HG02973 (cell line): Measurements from ENCODE around the gene ADAMTSL3.
"Not testable (repeated sequence)": the region's sequence is repeated elsewhere in the genome, so short reads cannot be mapped to it uniquely, and the experiment has no call there.

Experiments used
- ATAC-seq: cut with Tn5 transposase; IDR thresholded peaks from one replicate; pipeline ENCODE4 v1.9.1; 2021; ENCODE audit warnings: moderate library complexity; ENCODE audit not compliant: unreplicated experiment

Gene ADAMTSL3

DNA sequence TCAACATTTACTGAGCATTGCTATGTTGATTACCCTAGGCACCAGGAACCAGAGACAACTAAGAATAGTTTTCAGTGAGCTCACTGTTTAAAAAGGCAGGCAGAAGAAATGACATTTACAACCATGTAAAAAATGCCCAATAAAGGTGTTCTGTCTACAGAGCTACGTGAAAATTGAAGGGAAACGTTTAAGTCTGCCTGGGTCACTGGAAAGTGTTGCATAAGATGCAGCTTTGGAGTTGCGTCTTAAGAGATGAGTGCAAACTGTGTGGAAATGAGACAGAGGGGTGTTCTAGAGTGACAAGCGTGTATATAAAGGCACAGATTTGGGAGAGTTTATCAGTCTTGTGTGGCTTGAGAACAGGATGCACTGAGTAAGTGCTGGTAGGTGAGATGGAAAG, 303.0 kb downstream of the ADAMTSL3 start:
- no peak for ATAC-seq

DNA sequence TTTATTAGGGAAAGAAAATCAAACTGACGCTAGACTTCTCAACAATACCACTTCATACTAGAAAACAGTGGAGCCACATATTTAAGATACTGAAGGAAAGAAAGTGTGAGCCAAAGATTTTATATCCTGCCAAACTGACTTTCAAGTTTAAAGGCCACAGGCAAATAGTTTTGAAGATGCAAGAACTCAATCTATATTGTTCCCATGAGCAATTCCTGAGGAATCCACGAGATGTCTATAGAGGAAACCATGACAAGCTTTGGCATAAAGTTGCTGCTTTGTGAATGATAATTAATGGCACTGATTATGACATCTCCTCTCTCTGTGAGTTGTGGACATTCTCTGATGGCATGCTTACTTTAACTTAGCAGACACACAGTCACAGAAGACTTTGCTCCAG, 305.6 kb downstream of the ADAMTSL3 start:
- ATAC-seq = no peak

DNA sequence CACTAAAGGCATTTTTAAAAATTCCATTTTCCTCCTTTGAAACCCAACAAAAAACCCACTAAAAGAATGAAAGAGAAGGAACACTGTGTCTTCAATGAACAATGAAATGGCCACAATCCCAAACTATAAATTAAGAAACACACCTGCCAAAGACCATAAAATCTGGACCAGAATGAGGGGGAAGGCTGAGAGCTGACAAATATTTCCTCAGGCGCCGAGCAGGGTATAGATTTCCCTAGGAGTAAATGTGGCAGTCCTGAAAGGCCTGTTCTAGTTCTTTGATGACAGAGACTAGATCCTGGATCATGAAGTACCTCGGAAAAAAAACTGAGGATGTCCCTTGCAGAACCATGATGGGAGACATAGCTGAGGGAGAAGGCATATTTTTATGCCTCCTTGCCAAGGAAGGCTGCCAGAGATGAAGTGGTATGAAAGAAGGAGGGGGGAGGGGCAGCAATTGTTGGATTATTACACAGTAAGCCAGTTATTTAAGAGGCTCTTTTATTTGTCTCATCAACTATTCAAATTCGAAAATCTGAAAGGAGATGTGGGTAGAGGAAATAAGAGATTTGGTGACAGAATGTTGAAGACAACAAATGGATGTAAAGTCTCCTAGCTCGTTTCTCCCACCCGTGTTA, 306.4 kb downstream of the ADAMTSL3 start:
- no peak for ATAC-seq

DNA sequence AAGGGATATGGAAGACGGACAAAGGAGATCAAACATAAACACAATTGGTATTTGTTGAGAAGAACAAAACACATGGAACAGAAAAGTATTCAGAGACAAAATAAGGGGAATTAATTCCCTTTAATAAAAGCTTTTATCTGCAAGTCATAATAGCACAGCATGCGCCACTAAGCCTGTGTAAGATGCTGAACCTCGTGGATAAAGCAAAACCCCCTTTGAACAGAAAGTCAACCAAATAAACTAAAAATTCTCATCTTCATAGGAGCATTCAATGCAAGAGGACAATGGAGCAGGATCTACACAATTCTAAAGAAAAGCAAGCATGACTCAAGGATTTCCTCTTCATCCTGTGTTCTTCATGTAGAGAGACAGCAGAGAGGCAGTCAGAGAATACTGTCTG, 307.4 kb downstream of the ADAMTSL3 start:
- ATAC-seq = no peak

DNA sequence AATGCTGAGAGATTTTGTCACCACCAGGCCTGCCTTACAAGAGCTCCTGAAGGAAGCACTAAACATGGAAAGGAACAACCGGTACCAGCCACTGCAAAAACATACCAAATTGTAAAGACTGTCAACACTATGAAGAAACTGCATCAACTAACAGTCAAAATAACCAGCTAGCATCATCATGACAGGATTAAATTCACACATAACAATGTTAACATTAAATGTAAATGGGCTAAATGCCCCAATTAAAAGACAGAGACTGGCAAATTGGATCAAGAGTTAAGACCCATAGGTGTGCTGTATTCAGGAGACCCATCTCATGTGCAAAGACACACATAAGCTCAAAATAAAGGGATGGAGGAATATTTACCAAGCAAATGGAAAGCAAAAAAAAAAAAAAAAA, 311.0 kb downstream of the ADAMTSL3 start:
- not testable (repeated sequence) for ATAC-seq

DNA sequence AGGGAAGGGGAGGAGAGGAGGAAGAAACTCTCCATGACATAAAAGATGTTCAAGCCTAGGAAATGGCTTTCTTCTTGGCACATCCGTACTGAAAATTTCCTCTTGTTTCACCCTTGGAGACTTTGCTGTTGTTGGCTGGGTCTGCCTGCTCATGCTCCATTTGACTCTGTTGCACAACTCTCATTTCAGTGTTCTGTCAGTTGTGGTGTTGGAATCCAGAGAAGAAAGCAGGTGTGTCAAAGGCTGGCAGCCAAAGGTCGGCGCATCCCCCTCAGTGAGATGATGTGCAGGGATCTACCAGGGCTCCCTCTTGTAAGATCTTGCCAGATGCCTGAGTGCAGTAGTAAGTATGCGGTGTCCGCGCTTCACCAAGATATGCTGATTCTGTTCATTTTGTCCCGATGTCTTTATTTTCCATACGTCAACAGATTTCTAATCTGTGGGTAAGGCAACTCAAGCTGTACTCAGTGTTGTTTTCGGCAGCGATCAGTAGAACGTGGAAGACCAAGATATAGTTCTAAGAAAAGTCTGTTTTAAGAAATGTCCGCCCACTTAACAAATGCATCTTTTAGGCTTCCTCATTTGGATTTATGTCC, 316.5 kb downstream of the ADAMTSL3 start:
- no peak for ATAC-seq

DNA sequence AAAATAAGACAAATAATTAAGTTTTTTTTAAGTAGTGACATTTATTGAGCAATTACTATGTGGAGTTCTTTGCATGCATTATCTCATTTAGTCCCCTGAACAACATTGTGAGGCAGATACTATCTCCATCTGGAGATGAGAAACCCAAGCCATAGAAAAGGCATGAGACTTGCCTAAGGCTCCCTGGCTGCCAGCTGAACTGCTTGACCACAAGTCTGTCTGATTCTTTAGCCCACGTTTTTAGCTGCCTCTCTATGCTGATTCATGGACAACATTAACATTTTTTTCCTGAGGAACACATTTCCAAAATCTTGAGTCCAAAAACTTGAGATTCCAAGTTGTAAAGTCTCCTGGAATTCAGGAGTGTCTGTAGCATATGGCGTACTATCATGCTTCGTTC, 318.1 kb downstream of the ADAMTSL3 start:
- no peak for ATAC-seq

DNA sequence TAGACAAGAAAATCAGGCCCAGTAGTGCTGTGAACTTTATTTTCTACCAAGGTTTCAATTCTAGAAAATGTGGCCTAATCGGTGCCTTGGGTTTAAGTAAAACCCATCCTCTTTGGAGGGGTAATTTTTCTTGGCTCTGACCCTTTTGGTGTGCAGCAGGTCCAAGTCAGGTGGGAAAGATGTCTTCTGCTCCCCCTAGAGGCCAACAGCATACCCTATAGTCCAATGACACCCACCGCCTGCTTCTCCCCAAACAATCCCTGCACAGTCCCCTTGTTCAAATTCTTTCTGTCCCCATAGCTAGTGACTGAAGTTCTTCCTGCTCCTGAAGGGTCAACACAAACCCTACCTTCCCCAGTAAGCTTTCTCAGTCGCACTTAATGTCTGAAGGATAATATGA, 319.9 kb downstream of the ADAMTSL3 start:
- no peak for ATAC-seq

DNA sequence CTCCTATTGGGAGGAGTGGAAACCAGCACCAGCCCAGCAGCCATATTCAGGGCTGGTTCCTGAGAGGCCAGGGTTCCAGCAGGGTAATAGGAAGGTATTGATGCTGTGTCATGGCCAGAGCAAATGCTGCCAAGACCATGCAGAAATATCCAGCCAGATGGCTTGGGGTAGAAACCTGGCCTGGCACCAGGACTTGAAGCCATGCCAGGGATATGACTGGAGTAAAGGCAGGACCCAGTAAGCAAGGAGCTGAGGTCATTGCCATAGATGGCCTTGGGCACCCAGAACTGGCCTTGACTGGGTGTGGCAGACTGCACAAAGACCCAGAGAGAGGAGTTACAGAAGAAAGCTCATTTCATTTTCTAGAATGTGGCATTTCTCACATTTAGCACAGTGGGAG, 324.1 kb downstream of the ADAMTSL3 start:
- ATAC-seq = no peak

DNA sequence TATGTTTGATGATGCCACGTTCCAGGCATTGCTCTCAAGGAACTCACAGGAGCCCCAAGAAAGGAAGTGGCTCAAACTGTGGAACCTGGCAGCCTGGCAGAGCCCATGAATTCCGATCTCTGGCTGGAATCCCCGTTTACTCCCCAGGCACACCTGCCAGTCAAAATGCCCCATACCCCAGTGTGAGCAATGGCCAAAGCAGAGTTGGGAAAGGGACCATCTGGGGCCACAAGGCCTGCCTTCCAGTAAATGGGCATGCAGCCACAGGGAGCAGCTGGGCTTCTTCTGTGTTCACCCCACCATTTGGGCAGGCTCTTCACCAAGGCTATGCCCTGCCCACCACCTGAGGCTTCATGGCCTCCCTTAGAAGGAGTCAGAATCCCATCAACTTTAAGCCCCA, 324.7 kb downstream of the ADAMTSL3 start:
- ATAC-seq = no peak

DNA sequence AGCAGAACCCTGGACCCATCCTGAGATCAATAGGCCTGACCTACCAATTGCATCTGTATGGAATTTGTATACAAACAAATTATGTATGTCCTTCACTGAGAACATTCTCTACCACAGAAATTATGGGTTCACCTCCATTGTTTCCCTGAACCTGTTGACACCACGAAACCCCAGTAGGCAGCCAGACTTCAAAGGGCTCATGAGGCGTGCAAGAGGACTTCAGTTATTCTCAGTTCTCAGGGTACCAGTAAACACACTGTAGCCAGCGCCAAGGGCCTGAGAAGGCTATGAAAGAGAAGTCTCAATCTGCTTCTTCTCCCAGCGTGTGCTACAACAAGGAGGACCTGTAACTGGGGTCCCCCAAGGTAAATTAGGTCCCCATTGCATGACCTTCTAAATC, 326.7 kb downstream of the ADAMTSL3 start:
- no peak for ATAC-seq

DNA sequence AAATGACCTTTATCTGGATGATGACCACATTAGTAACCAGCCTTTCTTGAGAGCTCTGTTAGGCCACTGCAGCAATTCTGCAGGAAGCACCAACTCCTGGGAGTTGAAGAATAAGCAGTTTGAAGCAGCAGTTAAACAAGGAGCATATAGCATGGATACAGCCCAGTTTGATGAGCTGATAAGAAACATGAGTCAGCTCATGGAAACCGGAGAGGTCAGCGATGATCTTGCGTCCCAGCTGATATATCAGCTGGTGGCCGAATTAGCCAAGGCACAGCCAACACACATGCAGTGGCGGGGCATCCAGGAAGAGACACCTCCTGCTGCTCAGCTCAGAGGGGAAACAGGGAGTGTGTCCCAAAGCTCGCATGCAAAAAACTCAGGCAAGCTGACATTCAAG, 328.8 kb downstream of the ADAMTSL3 start:
- ATAC-seq = no peak

DNA sequence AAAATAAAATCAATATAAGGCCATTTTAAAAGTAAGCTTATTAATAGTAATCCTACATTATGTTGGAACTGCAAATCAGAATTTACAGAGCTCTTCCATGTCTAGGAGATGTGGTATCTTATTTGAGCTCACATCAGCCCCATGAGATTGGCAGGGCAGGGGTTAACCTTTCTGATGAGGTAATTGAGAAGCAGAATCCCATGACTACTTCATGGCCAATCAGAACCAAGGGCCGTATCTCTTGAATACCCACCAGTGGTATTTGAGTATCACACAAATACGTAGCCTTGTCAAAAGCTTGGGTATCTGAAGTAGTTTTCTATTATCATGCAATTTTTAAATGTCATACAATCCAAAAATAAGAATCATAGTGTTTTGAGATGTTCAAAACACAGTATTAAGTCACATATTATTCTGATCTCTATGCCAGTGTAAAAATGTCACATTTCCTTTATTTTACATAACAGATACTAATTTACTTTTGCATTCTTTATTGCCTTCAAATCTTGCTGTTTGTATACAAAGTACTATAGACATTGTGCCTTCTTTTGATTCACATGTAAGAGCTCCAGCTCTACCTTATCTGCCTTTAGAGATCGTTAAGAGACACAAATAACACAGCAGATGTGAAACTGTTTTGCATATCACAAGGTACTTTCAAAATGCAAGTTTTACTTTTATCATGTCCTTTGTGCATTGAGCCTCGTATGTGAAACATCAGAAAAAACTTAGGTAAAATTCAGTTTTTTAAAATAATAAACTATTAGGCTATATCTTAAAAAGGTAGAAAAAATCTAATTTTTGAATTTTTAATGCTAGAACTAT, 329.9 kb downstream of the ADAMTSL3 start:
- peak; percentile 84 for ATAC-seq

DNA sequence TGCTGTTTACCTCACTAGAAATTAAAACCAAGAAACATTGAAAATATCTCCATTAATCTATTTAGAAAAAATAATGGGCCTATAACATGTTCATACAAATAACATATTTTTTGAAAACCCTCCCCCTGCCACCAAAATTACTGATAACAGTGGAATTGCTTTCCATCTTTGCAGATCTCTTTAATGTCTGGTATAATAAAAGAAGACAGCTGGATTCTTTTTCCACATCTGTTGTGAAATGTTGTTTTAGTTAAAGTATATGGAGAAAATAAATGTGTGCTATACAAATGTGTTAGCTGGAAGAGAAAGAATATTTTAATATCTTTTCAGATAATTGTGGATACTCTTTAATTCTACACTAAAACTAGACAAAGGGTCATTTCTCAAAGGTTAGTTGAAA, 330.7 kb downstream of the ADAMTSL3 start:
- ATAC-seq = no peak

DNA sequence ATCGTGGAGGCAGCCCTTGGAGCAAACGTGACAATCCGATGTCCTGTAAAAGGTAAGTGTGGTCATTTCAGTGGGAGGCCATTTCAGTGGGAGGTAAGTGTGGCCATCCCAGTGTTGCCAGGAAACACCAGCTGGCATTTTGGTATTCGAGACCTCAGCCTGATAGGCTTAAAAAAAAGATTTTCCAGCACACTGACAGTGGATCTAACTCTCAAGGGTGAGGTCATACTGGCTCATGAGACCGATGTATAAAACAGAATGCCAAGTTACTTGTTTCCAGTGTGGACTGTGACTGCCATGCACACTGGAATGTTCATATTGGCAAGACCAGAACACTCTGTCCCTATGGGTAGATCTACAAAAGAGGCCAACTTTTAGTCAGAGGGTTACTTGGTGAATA, 337.2 kb downstream of the ADAMTSL3 start:
- no peak for ATAC-seq

DNA sequence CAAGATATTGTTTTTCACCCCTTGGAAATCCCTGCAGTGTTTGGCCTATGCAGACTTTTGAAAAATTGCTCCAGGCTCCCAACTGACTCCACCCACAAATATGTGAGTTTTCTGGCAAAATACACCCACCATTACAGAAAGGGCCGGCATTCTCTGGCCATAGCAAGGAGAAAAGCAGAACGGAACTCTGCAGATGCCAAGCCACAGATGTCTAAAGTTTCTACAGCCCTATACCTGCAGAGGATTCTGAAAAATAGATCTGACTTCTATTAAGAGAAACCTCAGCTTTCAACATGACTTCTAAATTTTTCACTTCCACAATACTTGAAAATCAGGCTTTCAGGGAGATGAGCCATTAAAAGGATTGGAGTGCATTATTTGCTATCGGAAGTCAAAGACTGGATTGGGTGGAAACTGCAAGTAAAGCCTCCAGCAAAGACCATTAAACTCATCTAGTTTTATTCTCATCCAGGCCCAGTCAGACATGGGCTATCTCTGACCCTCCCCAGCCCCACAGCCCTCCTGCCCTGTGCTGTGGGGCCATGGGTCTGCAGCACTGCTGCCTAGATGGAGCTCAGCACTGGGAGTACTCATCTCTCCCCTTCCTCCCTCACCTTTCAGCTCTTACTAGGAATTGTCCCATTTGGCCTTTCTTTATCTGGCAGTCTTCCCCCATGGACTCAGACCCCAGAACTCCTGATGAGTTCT, 338.6 kb downstream of the ADAMTSL3 start:
- ATAC-seq = peak; percentile 66

DNA sequence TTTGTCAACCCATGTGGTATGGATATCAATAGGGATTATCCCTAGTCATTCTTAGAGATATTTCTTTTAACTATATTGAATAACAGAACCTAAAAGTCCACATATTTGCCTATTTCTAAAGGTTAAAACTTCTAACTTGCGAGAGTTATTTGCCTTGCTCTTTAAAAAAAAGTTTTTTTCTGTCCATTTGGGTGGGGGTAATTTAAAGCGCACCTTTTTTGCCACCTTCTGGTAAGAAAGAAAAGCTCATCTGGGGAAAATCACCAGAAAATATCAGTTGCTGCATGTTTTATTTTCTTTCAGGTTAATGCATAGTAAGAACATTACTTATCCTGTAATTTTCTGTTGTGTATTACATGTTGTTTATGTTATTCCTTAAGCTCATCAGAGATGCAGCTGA, 339.7 kb downstream of the ADAMTSL3 start:
- no peak for ATAC-seq

DNA sequence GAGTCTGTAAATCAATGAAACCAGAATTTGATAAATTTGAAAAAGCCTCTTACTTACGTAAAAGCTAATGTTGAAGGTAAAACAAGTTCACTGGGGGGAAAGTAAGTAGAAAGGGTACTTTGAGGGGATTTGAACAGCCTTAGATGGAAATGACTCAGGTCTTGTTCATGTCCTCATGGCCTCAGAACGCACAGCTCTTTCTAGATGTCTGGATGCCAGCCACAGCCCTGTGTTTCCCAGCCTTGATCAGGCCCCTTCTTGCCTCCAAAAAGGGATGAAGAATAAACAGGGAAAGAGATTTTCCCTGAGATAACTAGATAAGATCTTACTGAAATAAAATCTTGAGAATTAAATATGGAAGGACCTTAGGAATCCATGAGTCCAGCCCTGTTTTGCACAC, 344.6 kb downstream of the ADAMTSL3 start:
- no peak for ATAC-seq

DNA sequence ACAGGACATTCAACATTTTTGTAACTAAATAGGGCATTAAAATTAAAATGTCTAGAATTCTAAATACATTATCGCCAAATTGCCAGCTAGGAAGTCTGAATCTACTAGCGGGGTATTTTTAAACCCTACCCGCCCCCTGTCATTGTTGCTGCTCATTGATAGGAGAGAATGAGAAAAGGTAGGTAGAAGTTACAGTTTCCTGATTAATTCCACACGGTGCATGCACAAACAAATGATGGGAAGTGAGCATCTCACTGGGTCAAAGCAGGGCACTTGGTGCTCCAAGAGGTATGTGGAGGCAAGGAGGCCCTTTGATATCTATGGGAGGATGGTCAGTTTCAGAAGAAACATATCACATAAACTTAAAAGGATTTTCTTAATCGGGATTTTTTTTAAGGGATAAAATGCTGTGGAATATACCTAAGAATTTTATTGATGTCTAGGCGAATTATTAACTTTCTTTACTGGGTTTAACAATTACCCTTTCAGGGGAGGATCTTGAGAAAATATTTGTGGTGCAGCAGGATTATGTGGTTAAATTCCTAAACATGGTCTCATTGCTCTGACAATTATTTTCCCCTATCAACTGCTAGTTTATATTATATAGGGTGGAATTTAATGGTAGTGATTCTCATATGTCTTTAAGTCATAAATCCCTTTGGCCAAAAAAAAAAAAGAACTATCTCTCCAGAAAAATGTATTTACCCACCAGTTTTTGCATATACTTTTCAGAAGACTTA, 345.6 kb downstream of the ADAMTSL3 start:
- no peak for ATAC-seq

DNA sequence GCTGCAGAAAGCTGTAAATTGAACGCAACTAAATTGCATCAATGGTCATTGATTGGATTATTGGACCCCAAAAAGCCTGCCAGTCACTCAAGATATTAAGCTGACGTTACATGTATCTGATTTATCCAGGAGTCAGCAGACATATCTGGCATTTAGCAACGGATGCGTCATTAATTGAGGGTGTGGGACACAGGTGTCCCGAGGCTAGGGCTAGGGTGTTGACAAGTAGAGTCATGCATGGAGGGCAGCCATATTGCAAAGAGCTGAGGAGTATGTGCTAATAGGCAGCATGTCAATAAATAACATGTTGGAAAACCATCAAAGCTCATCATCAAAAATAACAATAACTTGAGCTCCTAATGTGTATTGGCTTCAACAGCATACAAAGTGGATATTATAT, 347.1 kb downstream of the ADAMTSL3 start:
- no peak for ATAC-seq

DNA sequence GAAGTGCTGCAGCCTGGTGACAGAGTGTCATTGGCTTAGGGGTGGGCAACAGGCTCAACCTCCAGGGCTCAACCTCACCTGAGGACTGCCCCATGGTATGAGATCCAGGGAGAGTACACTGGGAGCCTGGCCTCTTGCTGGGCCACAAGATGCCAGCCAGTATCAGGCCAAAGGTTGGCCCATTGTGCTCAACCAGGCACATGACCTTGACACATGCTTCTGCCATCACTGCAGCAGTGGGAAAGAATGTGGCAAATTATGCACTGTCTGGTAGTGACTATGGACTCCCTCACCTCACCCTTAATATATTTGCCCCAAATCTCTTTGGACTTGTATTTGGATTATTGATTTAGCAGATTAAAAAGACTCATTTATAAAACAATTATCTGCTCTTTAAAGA, 347.7 kb downstream of the ADAMTSL3 start:
- ATAC-seq = no peak
